ENCODE data around the gene GALNT18. TPM values are rescaled to one million over a fixed set of nuclear protein-coding genes. Genes with fewer than 3 reads are reported as not detected.

The GALNT18 gene
- total RNA-seq, 1 experiment from 2014 or later, result 1.7 TPM

DNA sequence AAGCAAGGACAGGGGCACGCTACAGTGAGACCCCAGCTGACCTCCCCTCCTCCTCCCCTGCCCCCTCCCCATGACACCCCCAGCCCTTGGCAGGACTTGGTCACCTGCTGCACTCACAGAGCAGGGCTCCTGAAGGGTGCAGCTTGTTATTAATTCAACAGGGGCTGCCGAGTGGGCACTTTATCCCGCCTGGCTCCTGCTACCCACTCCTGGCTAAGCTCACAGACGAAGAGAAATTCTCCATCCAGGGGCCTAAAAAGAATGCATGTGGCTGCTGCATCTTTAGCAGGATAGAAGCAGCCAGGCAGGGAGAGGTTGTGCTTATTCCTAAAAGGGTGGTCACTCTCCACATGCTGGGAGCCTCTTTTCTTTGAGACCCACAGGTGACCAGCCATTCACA, 40.3 kb downstream of the GALNT18 start:
- Histone ChIP-seq H3K27ac (ENCODE audit: insufficient read length, low read depth, low read length) (no peak overlapping the region), H4K91ac (ENCODE audit: insufficient read length, low read depth, low read length) (no peak overlapping the region), H3K4me1 (ENCODE audit: insufficient read depth, low read length) (no peaks in the 10 kb centered on the region), H3K56ac (ENCODE audit: insufficient read length, low read depth, low read length) (no peak overlapping the region), H2BK120ac (ENCODE audit: low read depth, low read length, poor library complexity, severe bottlenecking) (no peak overlapping the region), H4K20me1 (ENCODE audit: control insufficient read depth, insufficient read depth, insufficient read length) (no peaks in the 10 kb centered on the region), H2BK5ac (ENCODE audit: insufficient read length, low read length) (no peak overlapping the region), H3K27me3 (ENCODE audit: insufficient read depth, low read length) (no peaks in the 10 kb centered on the region; the same call in 1 of the 2 replicates), H3T11ph (ENCODE audit: low read length) (no peak overlapping the region), H3K9me3 (ENCODE audit: control insufficient read depth, low read depth, low read length) (no peaks in the 10 kb centered on the region), H2AK5ac (ENCODE audit: insufficient read length, low read length) (no peak overlapping the region), H2BK15ac (ENCODE audit: low read depth, low read length) (no peak overlapping the region), H2AFZ (ENCODE audit: low read length) (no peak overlapping the region), H3K9ac (ENCODE audit: extremely low read depth, insufficient read length, low read length) (no peak overlapping the region), H3K14ac (ENCODE audit: insufficient read depth, low read length) (no peak overlapping the region), H3K79me2 (ENCODE audit: insufficient read depth, low read length) (no peaks in the 10 kb centered on the region), H3K18ac (ENCODE audit: insufficient read length, low read depth, low read length) (no peak overlapping the region), H4K8ac (replicated peaks; ENCODE audit: insufficient read length, low read depth, low read length) (no peak overlapping the region), H4K5ac (ENCODE audit: insufficient read length, low read depth, low read length) (no peak overlapping the region), H3K23ac (ENCODE audit: insufficient read length, low read depth, low read length) (no peak overlapping the region), H3K4ac (ENCODE audit: low read depth, low read length) (no peak overlapping the region), H3K79me1 (ENCODE audit: insufficient read depth, low read depth, low read length, poor library complexity, severe bottlenecking) (no peaks in the 10 kb centered on the region), H3K4me2 (ENCODE audit: insufficient read depth, insufficient read length, low read length) (no peak overlapping the region), H3K23me2 (ENCODE audit: insufficient read length, low read depth, low read length, poor library complexity, severe bottlenecking) (no peaks in the 10 kb centered on the region), H2BK12ac (ENCODE audit: insufficient read length, low read depth, low read length) (no peak overlapping the region), H2BK20ac (ENCODE audit: low read depth, low read length, poor library complexity, severe bottlenecking) (no peak overlapping the region)
- Mint-ChIP-seq H3K27me3 (ENCODE audit: low read depth) (no peaks in the 10 kb centered on the region; the same call in 1 of the 2 replicates), H3K4me1 (peaks cover 13 to 23% of the 10 kb centered on the region in 2 experiments), H3K9me3 (no peaks in the 10 kb centered on the region), H3K27ac (no peak overlapping the region), H3K36me3 (ENCODE audit: insufficient read depth in 1 of 3, low read depth in 3 of 3) (no peaks in the 10 kb centered on the region; a peak in 1 of 7 replicates), H3K4me3 (no peak overlapping the region)
- TF ChIP-seq, protein P1, sequence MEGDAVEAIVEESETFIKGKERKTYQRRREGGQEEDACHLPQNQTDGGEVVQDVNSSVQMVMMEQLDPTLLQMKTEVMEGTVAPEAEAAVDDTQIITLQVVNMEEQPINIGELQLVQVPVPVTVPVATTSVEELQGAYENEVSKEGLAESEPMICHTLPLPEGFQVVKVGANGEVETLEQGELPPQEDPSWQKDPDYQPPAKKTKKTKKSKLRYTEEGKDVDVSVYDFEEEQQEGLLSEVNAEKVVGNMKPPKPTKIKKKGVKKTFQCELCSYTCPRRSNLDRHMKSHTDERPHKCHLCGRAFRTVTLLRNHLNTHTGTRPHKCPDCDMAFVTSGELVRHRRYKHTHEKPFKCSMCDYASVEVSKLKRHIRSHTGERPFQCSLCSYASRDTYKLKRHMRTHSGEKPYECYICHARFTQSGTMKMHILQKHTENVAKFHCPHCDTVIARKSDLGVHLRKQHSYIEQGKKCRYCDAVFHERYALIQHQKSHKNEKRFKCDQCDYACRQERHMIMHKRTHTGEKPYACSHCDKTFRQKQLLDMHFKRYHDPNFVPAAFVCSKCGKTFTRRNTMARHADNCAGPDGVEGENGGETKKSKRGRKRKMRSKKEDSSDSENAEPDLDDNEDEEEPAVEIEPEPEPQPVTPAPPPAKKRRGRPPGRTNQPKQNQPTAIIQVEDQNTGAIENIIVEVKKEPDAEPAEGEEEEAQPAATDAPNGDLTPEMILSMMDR (conservative IDR thresholded peaks at IDR 0.05), result no peak
- peak; percentile 17 for DNase-seq
- WGBS (ENCODE audit: extremely low coverage, insufficient read length, low lambda C conversion rate), result no CpG with 5 or more reads among the region's 4 CpGs
